ENCODE data around the gene SCN1A. TPM values are rescaled to one million over a fixed set of nuclear protein-coding genes. Genes with fewer than 3 reads are reported as not detected.
"Not testable (repeated sequence)": the region's sequence is repeated elsewhere in the genome, so short reads cannot be mapped to it uniquely, and the experiment has no call there.

SCN1A gene
- total and polyA plus RNA-seq, 10 of the 15 experiments (the other 5 are each of a cell fraction or from before 2014, with no cell fraction given), result not detected

- POLR2A ChIA-PET; H3K4me3 ChIP-seq; FAIRE-seq; H3K36me3 ChIP-seq (ENCODE audit: control insufficient read depth in 2 of 2, insufficient read depth in 2 of 2, low read length in 1 of 2); H3K27me3 ChIP-seq (replicated peaks in 1 of 2; ENCODE audit: control insufficient read depth in 2 of 2, insufficient read depth in 2 of 2, low read length in 1 of 2); DNase-seq (ENCODE audit: low read depth, low spot score); RAD21 ChIA-PET (ENCODE audit: unreplicated experiment); in situ Hi-C loops (cut with MboI); H3K9ac ChIP-seq (ENCODE audit: control insufficient read depth, insufficient read depth, low read length); H3K27ac ChIP-seq (ENCODE audit: control insufficient read depth, insufficient read depth); H2AFZ ChIP-seq (ENCODE audit: control insufficient read depth, low read depth, low read length); SMC1A ChIA-PET (ENCODE audit: uncharacterized antibody, unreplicated experiment); H3K79me2 ChIP-seq (ENCODE audit: control insufficient read depth, insufficient read depth, low read length); intact Hi-C loops (cut with micrococcal nuclease; ENCODE audit: unreplicated experiment); BruUV-seq (replicated peaks); ATAC-seq; H3K9me3 ChIP-seq (replicated peaks; ENCODE audit: control insufficient read depth, insufficient read depth, low read length); H3K4me2 ChIP-seq (ENCODE audit: control insufficient read depth, insufficient read depth); H4K20me1 ChIP-seq (ENCODE audit: control insufficient read depth, insufficient read depth); H3K4me1 ChIP-seq (ENCODE audit: control insufficient read depth, insufficient read depth, low read length): not testable (repeated sequence)
- 3% methylated on average over 2 of the region's 3 CpGs for WGBS (ENCODE audit: insufficient coverage, insufficient replicate concordance, low lambda C conversion rate, missing lambda C conversion rate)
- CTCF ChIA-PET, result interaction anchor here (1.1 kb wide), 1 partner anchor 11 kb away, joined by 4 read pairs; the partner anchor contains the start of gene SCN1A
These were observed 11.7 kb upstream of the SCN1A start for GRCh38 chr2:166139479-166139878.

GRCh38 chr2:166138667-166139066, 10.8 kb upstream of the SCN1A start:
- DNase-seq (ENCODE audit: low read depth, low spot score) (no peak), FAIRE-seq (no peak), ATAC-seq (no peak)
- ChIA-PET POLR2A (no interaction called here), RAD21 (ENCODE audit: unreplicated experiment) (no interaction called here), CTCF (no interaction called here), SMC1A (ENCODE audit: uncharacterized antibody, unreplicated experiment) (interaction anchor here (0.9 kb wide), 1 partner anchor 11 kb away, joined by 3 read pairs; the partner anchor contains the start of gene SCN1A)
- H3K79me2 ChIP-seq (ENCODE audit: control insufficient read depth, insufficient read depth, low read length), result no peaks in the 10 kb centered on the region
- TF ChIP-seq ZZZ3 (IDR thresholded peaks at IDR 0.05; ENCODE audit: control insufficient read depth, insufficient read length, low read depth), result no peak
- no peak for TF ChIP-seq NRF1 (conservative IDR thresholded peaks at IDR 0.05; ENCODE audit: low read depth, low read length)
- no peak for TF ChIP-seq BHLHE40 (IDR thresholded peaks at IDR 0.05; ENCODE audit: borderline replicate concordance in 1 of 2, low read depth in 2 of 2, low read length in 1 of 2)
- TF ChIP-seq E2F8 (IDR thresholded peaks at IDR 0.05; ENCODE audit: low read depth, partially characterized antibody), result no peak
- TF ChIP-seq IRF3 (IDR thresholded peaks at IDR 0.05), result no peak
- no peak for TF ChIP-seq ZBTB40 (IDR thresholded peaks at IDR 0.05; ENCODE audit: borderline replicate concordance)
- no peak for TF ChIP-seq EED (IDR thresholded peaks at IDR 0.05; ENCODE audit: low read depth)
- no peak for TF ChIP-seq TCF12 (IDR thresholded peaks at IDR 0.05; ENCODE audit: low read depth, low read length)
- no peak for TF ChIP-seq SMAD5 (IDR thresholded peaks at IDR 0.05; ENCODE audit: low read depth)
- no peak overlapping the region for H3K4me2 ChIP-seq (ENCODE audit: control insufficient read depth, insufficient read depth)
- 0% methylated on average over 1 of the region's 1 CpG for WGBS (ENCODE audit: insufficient coverage, insufficient replicate concordance, low lambda C conversion rate, missing lambda C conversion rate)
- H3K27ac ChIP-seq (ENCODE audit: control insufficient read depth, insufficient read depth), result no peak overlapping the region
- no peaks in the 10 kb centered on the region for H3K36me3 ChIP-seq (ENCODE audit: control insufficient read depth in 2 of 2, insufficient read depth in 2 of 2, low read length in 1 of 2)
- no peaks in the 10 kb centered on the region for H3K9me3 ChIP-seq (replicated peaks; ENCODE audit: control insufficient read depth, insufficient read depth, low read length)
- no peak overlapping the region for H3K9ac ChIP-seq (ENCODE audit: control insufficient read depth, insufficient read depth, low read length)
- H2AFZ ChIP-seq (ENCODE audit: control insufficient read depth, low read depth, low read length), result no peak overlapping the region
- intact Hi-C loops (cut with micrococcal nuclease; ENCODE audit: unreplicated experiment) (no loop called here), in situ Hi-C loops (cut with MboI) (no loop called here)
- no peaks in the 10 kb centered on the region for H4K20me1 ChIP-seq (ENCODE audit: control insufficient read depth, insufficient read depth)
- no TSS peak for BruUV-seq (replicated peaks)
- no peak overlapping the region for H3K4me3 ChIP-seq
- no peaks in the 10 kb centered on the region for H3K4me1 ChIP-seq (ENCODE audit: control insufficient read depth, insufficient read depth, low read length)
- no peaks in the 10 kb centered on the region for H3K27me3 ChIP-seq (replicated peaks in 1 of 2; ENCODE audit: control insufficient read depth in 2 of 2, insufficient read depth in 2 of 2, low read length in 1 of 2)

Data from GM12878 (cell line).